ENCODE results near the gene KLHL42.

DNA sequence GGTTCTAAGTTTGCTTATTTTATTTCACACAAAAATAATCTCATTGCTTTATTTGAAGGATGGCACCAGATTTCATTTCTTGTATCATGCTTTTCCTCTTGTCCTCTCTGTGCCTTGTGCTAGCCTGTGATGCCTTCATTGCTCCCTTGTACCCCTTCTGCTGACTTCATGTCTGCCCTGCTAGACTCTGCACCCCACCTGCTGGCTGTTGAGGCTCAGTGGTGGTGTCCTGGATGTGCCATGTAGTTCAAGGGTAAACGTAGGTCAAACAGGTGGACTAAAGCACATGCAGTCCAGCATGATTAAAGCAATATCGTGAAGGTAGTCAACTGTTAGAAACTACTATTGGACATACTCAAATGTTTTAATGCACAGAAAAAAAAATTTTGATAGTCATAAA lies 47.8 kb upstream of the KLHL42 start:
- TF ChIP-seq, protein P1, sequence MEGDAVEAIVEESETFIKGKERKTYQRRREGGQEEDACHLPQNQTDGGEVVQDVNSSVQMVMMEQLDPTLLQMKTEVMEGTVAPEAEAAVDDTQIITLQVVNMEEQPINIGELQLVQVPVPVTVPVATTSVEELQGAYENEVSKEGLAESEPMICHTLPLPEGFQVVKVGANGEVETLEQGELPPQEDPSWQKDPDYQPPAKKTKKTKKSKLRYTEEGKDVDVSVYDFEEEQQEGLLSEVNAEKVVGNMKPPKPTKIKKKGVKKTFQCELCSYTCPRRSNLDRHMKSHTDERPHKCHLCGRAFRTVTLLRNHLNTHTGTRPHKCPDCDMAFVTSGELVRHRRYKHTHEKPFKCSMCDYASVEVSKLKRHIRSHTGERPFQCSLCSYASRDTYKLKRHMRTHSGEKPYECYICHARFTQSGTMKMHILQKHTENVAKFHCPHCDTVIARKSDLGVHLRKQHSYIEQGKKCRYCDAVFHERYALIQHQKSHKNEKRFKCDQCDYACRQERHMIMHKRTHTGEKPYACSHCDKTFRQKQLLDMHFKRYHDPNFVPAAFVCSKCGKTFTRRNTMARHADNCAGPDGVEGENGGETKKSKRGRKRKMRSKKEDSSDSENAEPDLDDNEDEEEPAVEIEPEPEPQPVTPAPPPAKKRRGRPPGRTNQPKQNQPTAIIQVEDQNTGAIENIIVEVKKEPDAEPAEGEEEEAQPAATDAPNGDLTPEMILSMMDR (conservative IDR thresholded peaks at IDR 0.05; ENCODE audit: low read length) = no peak; the same call in 1 of the 2 replicates
- no peak for TF ChIP-seq EZH2phosphoT487 (IDR thresholded peaks at IDR 0.05; ENCODE audit: borderline replicate concordance)

All from Loucy (cell line).